GM20000 (cell line): ENCODE measurements around the gene HEBP1.

Experiments
- DNase-seq: peaks from one replicate; pipeline ENCODE4 v3.0.0; 2012; ENCODE audit warnings: low spot score
- TF ChIP-seq, protein P1 (sequence below): IDR thresholded peaks from 2 replicates; pipeline ENCODE4 v1.5.1; 2012; ENCODE audit warnings: mild to moderate bottlenecking, control low read depth; ENCODE audit errors: extremely low read depth, missing control alignments

Gene HEBP1

DNA sequence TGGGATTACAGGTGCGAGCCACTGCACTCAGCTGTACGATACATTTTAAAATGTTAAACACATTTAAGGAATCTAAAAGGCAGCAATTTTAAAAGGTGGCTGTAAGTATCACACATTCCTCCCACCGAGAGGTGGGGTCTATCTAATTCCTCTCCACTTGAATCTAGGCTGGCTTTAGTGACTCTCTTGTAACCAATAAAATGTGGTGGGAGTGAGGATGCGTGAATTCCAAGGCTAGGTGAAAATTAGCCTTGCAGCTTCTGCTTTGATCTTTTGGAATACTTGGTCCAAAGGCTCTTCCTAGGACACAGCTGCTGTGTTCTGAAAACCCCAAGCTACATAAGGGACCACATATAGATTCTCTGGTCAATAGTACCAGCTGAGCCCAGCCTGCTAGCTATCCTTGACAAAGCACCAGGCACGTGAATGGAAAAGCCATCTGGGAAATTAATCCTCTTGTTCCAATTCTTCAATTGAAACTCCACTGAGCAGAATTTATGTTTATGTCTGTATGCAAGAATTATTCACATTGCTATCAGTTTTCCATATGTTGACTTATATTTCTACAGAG, 39.3 kb downstream of the HEBP1 start:
- no peak for DNase-seq
- TF ChIP-seq, protein P1, sequence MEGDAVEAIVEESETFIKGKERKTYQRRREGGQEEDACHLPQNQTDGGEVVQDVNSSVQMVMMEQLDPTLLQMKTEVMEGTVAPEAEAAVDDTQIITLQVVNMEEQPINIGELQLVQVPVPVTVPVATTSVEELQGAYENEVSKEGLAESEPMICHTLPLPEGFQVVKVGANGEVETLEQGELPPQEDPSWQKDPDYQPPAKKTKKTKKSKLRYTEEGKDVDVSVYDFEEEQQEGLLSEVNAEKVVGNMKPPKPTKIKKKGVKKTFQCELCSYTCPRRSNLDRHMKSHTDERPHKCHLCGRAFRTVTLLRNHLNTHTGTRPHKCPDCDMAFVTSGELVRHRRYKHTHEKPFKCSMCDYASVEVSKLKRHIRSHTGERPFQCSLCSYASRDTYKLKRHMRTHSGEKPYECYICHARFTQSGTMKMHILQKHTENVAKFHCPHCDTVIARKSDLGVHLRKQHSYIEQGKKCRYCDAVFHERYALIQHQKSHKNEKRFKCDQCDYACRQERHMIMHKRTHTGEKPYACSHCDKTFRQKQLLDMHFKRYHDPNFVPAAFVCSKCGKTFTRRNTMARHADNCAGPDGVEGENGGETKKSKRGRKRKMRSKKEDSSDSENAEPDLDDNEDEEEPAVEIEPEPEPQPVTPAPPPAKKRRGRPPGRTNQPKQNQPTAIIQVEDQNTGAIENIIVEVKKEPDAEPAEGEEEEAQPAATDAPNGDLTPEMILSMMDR: no peak

DNA sequence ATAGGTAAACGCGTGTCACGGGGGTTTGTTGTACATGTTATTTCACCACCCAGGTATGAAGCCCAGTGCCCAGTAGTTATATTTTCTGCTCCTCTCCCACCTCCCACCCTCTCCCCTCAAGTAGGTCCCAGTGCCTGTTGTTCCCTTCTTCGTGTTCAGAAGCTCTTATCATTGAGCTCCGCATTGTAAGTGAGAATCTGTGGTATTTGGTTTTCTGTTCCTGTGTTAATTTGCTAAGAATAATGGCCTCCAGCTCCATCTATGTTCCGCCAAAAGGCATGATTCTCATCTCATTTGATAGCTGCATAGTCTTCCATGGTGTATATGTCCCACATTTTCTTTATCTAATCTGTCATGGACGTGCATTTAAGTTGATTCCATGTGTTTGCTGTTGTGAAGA, 41.2 kb downstream of the HEBP1 start:
- TF ChIP-seq, protein P1: no peak
- DNase-seq: no peak

DNA sequence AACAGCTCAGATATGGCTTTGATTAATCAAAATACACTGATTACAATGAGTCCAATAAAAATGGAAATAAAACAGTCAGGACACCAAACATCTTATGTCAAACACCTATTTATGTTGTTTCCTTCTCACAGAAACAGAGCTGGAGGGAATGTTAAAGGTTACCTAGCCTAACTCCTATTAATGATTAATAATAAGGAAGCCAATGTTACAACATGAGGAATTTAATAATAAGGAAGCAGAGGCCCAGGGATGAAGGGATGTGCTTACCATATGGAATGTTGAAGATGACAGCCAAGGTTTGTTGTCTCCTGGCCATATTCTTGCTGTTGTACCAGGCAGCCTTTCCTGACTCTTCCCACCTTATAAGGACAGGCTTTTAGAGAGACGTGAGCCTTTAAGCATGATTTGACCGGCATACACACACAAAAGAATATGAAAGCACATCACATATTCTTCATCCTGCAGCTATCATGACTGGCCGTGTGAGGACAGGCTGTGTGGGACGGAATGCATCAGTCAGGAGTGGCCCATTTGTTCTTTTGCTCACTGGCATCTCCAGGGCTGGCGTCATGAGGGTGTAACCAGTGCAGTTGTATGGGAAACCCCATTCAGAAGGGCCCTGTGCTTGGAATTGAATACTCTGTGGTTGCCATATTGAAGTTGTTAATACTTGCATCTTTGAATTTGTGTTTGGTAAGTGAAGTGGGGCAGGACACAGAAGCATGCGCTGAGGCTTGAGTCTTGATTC, 45.0 kb downstream of the HEBP1 start:
- no peak for DNase-seq
- TF ChIP-seq, protein P1: no peak

DNA sequence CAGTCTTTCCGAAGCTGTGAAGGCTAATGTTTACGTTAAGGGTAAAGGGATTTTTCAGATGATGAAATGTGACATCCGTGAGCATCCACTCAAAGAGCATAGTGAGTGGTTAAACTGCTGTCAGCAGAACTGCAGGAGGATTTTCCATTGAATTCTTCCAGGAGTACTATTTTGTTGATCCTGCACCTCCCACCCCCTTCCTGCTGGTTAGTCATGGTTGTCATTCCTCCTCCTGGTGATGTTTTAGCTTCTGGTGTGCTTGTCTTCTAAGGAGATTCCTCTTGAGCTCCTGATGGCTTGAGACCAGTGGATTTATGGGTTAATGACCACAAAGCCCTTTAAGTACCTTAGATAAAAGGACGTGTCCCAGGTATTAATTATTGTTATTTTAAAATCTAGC, 45.7 kb downstream of the HEBP1 start:
- TF ChIP-seq, protein P1: no peak
- DNase-seq: no peak

DNA sequence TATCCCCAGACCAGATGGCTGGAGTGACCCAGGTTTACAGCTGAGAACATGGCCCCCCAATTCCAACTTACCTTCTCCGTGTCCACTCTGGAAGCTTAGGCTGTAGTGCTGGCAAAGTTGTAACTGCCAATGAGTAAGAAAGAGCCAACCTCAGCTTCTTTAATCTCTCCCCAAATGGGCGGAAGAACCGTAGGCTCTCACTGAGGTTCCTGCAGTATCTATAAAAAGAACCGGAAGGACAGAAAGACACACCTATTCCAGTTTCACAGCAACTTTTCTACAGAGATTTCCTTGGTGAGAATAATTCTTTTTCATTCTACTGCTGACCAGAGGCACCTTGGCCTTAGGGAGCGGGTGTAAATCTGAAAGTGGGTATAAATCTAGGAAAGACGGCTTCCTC, 48.0 kb downstream of the HEBP1 start, which contains the start of gene GPRC5D:
Gene GPRC5D, minus strand, starts transcription at position 135 of the 400 bp plus-strand sequence. CDS start 1,786 bp downstream, outside the sequence.
- DNase-seq: no peak
- TF ChIP-seq, protein P1: no peak

DNA sequence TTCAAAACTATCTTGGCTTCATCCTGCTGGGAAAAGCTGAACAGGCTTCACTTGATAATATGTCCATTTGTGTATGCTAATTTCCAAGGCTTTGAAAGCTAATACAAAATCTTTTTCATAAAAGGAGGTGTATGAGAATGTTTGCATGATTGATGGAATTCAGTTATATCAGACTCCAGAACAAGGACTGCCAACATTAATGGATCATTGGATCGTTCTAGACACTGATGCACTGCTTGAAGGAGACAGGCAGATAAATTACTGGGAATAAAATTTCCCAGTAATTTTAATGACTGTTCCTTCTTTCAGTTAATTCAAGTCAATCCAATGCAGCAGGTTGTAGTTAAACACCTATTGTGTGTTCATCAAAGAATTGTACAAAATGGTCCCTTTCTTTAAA, 48.6 kb downstream of the HEBP1 start:
- DNase-seq: no peak
- TF ChIP-seq, protein P1: no peak

DNA sequence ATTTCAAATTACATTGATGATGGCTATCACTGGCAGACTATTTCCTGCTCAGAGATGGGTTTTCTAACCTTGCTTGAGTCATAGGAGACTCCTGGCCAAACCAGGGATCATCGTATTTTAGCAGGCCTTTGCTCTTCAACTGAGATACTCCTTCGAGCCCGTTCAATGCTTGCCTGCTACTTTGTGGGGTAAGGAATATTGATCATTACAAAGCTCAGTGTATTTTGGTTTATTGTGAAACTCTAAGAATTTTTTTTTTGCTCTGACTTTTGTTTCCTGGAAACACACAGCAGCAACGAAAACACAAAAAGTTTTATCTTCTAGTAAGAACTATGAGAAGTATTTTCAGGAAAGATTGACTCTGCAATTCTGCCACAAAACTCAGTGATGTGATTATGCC, 52.2 kb downstream of the HEBP1 start:
- TF ChIP-seq, protein P1: no peak
- DNase-seq: no peak
